Tongue (tissue), 2 donors: Measurements from ENCODE around the gene SUMO1. TPM values are rescaled to one million over a fixed set of nuclear protein-coding genes. Genes with fewer than 3 reads are reported as not detected.
"Not testable (repeated sequence)": the region's sequence is repeated elsewhere in the genome, so short reads cannot be mapped to it uniquely, and the experiment has no call there.

Experiments used
- DNase-seq: peaks from one replicate; pipeline ENCODE4 v3.0.0-alpha.2; 2015
- total RNA-seq: library from RNA; depleted of rRNA; stranded (reverse); fragments of >200 nt; gene quantifications from one replicate; pipeline ENCODE4 v1.2.3, GENCODE V29; 2014

The SUMO1 gene
- 79.7 TPM for total RNA-seq

DNA sequence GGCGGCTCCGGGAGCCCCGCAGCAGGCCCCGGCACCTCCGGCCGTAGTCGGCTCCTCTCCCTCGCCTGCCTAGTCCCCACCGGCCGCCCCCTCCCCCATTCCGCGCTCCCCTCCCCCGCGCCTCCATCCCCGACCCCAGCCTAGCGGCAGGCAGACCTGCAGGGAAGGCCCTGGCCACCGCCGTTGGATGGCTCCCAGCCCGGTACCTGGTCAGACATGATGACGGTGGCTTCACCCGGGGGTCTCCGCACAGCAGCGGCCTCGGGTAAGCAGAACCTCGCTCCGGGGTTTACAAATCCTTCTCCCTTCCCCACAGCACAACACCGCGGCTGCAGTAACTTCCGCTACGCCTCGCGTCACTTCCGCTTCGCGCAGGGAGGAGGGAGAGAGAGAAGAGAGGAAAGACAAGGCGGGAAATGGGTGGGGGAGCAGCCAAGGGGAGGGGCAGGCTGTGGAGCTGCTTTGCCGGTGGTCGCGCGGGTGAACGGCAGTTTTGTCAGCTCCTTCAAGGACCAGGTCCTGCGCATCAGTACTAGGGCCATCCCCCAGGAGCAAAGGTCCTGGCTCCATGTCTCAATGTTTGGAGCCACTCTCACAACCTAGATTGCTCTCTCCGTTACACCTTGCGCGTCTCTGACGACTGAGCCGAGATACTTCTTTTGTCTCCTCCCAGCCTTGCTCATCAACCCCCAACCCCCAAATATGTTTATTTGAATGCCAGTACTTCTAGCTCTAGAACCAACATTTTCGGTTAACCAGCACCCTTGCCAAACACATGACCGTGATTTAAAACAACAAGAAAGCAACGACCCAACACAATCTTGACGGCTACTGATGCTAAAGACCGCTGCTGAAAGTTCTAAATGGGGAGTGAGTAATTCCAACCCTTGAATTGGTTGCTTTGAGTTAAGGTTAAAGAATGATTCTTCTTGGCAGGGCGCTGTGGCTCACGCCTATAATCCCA lies at the start of gene SUMO1:
TSS of gene SUMO1 (minus strand) at position 364 of the 964 bp plus-strand sequence. CDS start at position 218, 146 bp downstream.
- peak; percentile 98 for DNase-seq

DNA sequence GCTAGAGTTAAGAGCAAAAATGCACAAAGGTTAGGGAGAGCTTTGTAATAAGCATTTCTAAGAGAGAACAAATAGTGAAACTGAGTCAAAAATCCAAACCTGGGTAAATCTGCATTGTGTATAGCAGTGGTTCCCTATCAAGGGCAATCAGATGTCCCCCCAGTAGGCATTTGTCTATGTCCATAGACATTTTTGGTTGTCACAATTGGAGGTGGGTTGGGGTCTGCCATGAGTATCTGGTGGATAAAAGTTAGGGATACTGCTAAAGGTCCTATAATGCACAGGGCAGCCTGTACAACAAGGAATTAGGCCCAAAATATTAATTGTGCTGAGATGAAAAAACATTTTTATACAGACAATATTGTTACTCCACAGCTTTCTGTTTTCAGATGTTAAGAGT lies 48.2 kb upstream of the SUMO1 start:
- no peak for DNase-seq

DNA sequence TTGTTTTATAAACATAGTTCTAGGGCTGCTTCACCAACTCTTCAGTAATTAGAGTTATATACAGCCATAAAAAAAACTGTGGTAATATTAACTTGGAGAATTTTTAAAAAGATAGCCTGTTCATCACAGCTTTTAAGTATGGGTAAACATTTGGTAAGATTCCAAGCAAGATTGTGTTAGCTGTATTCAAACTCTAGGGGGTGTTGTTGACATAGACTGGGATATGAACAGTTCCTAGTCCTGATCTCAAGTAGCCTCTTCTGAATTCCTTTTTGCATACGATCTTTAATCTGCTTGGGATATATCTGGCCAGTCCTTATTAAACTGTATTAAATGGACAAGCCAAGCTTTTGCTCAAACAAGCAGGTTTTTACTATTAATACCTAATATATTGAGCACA lies 40.5 kb upstream of the SUMO1 start:
- peak; percentile 47 for DNase-seq

DNA sequence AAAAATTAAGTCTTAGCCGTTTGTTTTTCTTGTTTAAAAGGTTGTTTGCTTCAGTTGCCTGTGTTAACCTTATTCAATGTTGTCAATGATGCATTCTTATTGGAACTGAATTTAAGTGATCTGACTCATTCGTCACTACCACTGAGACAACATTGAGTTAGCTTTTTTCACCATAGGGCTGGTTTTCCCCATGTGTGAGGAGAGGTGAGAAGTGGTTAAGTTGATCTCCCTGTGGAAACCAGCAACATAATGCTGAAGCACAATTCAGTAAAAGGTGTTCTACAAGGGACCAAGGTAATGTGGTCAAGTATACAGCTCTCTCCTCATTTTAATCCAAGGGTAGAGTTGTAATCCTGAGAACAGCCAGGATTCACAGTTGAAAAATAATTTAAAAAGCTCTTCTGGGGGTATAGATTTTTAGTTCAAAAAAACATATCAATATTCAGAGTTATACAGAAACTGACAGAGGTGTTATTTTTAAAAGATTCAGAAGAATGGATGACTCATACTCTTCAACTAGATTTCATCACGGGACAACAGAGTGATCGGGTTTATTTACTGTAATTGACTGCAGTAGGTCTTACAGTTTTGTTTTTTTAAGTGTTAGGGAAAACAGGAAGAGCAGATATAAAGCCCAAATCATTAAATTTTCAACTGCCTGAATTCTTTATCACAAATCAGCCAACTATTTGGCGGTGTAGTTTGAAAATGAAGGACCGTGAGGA lies 39.8 kb upstream of the SUMO1 start:
- no peak for DNase-seq

DNA sequence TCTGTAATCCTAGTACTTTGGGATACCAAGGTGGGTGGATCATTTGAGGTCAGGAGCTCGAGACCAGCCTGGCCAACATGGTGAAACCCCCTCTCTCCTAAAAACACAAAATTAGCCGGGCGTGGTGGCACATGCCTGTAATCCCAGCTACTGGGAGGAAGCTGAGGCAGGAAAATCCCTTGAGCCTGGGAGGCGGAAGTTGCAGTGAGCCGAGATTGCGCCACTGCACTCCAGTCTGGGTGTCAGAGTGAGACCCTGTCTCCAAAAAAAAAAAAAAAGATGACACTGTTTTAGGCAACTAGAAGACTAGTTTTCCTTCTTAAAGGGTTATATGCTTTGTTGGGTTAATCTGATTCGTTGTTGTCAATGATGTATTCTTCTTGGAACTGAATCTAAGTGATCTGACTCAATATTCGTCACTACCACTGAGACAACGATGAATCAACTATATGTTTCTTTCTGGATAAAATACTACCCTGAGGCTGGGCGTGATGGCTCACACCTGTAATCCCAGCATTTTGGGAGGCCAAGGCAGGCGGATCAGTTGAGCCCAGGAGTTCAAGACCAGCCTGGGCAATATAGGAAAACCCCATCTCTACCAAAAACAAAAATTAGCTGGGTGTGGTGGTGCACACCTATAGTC lies 37.8 kb upstream of the SUMO1 start:
- DNase-seq = not testable (repeated sequence)

DNA sequence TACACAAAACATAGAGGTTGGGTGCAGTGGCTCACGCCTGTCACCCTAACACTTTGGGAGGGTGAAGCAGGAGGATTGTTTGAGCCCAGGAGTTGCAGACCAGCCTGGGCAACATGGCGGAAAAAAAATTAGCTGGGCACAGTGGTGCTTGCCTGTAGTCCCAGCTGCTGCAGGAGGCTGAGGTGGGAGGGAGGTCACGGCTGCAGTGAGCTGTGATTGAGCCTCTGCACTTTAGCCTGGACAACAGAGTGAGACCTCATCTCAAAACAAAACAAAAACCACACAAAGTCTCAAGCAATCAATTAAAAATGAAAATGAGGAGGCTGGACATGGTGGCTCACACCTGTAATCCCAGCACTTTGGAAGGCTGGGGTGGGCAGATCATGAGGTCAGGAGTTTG lies 32.1 kb upstream of the SUMO1 start:
- no peak for DNase-seq

DNA sequence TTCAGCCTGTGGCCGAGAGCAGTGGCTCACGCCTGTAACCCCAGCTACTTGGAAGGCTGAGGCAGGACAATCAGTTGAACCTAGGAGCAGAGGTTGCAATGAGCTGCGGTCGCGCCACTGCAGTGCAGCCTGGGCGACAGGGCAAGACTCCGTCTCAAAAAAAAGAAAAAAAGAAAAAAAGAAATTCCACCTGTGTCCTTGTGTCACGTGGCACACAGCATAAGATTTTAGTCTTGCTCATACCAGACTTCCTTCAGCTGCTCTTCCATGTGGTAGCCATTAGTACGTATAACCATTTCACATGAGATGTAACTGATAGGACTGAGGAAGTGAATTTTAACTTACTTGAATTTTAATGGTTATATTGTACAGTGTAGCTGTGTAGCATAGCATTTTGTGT lies 31.2 kb upstream of the SUMO1 start:
- DNase-seq = peak; percentile 12

DNA sequence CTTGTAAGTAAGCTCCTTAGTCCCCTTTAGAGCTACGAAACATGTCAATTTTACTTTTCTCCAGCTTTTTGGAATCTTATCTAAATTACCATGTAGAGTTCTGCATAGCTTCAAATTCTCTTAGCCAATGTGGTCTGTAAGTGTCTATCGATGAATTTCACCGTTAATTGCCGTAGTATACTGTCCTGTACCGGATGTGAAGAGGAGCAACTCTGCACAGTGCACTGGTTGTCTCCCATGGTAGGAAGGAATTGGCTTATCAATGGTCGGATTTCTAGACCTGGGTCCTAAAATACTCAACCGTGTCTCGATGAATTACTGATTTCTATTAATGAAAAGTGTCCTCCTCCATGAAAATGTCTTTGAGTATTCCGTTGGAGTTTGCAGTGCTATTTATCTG lies 29.1 kb upstream of the SUMO1 start:
- DNase-seq = no peak

DNA sequence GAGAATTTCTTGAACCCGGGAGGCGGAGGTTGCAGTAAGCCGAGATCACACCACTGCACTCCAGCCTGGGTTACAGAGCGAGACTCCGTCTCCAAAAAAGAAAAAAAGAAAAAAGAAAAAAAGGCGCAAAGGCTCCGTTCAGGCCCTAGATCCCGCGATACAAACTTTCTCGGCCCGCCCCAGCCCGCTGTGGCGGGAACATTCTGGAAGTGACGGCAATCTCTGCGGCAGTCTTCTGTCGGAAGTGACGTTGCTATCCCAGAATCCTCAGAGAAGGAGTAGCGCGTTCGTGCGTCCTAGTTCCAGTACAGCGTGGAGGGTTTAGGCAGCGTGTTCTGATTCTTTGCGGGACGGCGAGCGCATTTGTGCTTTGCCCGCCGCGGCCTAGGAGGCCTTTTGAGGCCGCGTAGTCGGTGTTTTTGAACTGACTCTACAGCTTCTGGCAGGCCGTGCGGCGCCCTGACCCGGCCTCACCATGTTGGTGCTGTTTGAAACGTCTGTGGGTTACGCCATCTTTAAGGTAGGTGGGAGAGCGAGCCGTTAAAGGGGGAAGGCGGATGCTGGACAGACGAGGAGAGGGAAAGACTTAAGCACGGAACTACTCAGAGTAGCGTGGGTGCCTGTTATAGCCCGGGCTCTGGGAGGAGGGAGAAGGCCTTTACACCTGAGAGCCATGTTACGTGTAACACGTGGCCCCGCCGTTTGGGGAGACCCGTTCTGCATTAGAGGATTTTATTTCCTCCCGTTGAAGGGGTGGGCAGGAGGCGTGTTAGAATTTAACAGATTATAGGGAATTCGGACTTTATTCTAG lies 27.3 kb upstream of the SUMO1 start, which contains the start of gene NOP58:
TSS of gene NOP58 (plus strand) at position 297 of the 811 bp plus-strand sequence. CDS start at position 476, 179 bp downstream.
- DNase-seq = peak; percentile 99

DNA sequence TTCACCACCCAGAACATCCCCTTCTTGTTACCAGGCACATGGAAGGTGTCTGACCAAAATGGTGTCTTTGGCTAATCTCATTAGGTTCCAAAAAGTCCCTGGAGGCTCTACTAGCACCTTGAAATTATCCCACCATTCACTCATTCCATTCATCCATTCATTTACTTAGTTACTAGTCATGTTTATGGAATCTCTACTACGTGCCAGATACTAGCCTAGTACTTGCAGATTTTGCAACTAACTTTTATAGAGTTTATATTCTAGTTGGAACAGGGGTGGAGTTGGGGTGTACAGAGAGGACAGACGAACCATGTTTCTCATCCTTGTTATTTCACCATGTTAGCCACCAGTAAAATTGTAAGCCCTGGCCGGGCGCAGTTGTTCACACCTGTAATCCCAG lies 23.1 kb upstream of the SUMO1 start:
- DNase-seq = no peak

DNA sequence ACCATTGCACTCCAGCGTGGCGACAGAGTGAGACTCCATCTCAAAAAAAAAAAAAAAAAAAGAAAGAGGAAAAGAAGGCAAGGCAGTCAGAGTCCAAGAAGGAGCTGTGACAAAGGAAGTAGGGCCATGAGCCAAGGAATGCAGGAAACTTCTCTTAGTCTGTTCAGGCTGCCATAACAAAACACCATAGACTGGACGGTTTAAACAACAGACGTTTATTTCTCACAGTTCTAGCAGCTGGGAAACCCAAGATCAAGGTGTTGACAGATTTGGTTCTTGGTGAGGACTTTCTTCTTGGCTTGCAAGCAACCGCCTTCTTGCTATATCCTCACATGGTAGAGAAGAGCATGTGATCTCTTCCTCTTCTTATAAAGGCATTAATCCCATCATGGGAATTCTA lies 13.1 kb upstream of the SUMO1 start:
- peak; percentile 13 for DNase-seq

DNA sequence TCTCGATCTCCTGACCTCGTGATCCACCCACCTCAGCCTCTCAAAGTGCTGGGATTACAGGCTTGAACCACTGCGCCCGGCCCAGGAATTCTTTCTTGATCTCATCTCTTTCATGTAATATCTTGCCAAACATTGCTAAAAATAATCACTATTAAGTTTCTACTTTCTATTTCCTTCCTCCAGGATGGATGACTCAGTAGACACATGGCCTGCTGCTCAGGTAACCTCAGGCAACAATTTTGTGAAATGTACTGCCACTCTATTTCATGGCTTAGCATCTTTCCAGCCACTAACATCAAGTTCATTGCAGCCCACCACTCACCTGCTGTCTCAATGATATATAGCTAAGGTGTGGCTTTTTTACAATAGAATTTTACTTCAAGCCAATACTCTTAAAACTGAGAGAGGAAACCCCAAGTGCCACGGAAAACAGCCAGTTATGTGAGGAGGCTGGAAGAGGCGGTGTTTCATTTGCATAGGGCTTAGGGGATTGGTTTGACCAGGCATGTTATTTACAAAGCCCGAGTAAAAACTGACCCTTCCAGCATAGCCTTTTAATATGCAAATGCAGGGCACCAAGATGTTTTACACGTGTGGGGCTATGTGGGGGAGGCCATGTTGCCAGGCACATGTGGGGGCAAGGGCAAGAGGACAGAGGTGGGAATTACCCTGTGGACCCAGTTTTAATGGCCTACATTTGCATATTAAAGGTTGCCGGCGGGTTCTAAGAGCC lies 11.3 kb upstream of the SUMO1 start:
- no peak for DNase-seq

DNA sequence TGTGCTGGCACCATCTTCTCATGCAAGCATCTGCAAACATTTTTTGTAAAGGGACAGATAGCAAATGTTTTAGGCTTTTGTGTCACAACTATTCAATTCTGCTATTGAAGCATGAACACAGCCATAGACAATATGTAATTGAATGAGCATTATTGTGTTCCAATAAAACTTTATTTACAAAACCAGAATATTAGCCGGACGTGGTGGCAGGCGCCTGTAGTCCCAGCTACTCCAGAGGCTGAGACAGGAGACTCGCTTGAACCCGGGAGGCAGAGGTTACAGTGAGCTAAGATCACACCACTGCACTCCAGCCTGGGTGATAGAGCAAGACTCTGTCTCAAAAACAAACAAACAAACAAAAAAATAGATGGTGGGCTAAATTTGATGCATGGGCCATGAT lies 9.3 kb upstream of the SUMO1 start:
- not testable (repeated sequence) for DNase-seq

DNA sequence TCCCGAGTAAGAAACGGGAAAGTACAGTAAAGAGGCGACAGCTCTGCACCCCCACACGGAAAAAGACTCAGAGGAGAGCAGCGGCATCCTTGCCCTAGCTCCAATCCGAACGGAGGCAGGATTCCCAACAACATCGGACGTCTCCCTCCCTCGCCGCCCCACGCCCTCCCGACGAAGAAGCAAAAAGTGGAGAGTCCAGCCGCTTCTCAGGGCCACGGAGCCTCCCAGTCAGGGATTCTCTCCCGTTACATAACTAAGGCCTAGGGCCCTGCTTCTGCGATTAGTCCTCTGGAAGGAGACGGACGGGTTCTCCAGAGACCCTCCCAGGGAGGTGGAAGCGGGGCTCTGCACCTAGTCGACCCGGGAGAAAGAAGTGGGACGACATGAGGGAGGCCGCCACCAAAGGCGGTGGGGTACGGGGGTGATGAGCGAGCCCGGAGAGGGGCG lies 587 bp downstream of the SUMO1 start:
- DNase-seq = peak; percentile 56

DNA sequence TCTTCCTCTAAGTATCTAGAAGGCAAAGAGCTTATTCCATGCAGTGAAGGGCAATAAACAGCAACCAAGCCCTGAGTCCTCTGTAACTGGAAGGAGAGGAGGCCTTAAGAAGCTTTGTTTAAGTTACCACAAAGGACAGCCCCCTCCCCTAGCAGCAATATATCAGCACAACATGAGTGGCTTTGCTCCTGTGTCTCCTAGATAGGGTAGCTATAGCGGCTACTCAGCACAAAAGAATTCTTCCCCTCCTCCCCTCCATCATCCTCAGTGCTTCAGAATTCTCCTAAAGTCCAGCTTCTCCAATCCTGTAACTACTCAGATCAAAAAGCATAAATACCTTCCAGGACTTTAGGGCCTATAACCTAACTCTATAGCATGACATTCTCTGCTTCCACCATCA lies 16.5 kb downstream of the SUMO1 start:
- no peak for DNase-seq

DNA sequence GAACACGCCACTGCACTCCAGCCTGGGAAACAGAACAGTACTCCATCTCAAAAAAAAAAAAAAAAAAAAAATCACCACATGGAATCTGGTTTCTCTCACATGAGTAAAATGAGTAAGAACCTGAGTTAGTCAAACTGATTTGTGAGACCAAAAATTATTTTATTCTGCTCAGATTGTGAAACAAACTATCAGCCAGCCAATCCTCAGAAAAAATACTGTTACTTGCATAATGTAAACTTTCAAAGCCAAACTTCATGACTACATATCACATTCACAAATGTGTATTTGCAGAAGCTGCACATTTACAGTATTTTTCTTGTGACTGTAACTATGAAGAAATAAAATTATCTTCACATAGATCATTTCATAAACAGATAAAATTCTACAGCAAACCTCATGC lies 23.2 kb downstream of the SUMO1 start:
- DNase-seq = no peak

DNA sequence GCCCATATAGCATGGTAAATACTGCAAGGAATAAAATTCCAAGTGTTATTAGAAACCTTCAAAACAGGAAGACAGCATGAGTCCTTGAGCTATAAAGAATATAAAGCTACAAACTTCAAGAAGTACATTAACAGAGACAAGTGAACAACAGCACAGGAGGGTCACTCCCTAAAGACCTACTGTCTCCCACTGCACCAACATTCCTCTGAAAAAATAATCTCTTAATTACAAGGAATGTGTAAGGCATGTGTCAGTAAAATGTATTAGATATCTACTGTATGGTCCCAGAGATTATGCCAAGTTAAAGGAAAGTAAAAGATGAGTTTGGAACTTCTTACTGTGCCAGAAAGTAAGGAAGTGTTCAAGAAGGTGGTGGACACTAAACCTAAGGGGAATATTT lies 29.9 kb downstream of the SUMO1 start:
- no peak for DNase-seq

DNA sequence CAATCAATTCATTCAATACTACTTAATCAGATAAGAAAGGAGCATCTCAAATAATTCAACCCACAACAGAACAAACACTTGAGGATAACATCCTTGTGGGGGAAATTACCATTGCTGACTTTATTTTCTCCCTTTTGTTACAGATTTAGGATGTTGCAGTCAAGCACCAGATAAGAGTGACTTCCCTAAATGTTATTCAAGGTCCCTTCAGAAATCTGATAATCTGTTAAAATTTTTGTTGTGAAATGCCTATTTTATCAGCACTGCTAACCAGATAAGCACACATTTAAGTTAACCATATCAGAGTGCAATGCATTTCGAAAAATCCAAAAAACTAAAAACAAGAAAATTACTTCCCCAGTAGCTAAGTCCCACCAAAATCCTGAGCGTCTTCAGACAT lies 33.5 kb downstream of the SUMO1 start:
- no peak for DNase-seq

DNA sequence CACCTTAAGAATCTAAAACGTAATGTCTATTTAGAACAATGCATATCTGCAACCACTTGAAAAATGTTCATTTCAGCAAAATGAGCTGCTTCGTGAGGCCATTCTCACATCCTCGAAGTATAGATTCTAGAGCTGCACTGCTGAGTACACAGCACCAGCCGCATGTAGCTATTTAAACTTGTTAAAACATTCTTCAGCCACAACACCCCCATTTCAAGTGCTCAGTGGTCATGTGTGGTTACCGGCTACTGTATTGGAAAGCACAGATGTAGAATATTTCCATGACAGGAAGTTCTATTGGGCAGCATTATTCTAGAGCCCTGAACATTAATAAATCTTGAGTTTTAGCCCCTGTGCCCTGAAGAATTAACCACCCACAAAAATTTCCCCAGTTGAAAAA lies 35.0 kb downstream of the SUMO1 start:
- no peak for DNase-seq

DNA sequence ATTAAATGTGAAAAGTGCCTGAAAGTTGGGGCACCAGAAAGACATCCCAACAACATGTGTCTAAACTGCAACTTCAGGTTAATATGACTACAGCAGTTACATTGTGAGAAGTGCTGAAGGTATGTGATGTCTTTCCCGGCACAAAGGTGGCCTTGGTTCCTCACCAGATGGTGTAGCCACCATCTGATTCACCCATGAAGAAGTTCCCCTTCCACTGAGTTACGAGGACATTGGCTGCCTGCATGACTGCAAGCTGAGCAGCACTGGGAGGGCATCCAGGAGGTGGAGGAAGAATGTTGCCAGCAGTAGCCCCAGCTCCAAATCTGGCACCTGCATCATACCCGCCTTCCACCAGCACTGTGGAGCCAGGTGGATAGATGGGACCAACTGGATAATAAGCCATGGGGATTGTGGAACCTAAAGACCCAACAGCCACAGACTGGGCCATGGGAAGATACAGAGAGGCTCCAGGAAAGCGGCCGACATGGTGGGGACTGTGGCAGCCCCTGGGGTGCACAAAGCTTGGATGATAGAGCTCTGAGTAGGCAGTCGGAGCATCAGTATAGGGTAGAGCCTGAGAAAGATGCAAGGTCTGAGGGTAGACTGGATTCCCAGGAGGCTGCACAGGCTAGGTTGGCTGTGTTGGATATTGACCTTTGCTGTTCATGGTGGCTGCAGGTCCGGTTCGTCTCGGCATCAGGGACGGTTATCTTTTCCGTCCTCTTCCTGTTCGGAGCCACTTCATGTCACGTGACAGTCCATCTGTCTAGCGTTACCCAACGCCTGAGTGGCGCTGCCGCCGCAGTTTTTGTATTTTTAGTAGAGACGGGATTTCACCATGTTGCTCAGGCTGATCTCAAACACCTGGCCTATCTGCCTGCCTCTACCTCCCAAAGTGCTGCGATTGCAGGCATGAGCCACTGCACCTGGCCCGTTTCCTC lies 36.9 kb downstream of the SUMO1 start:
- no peak for DNase-seq
